ENCODE data around the gene ZSCAN12. TPM values are rescaled to one million over a fixed set of nuclear protein-coding genes. Genes with fewer than 3 reads are reported as not detected.
A peak's percentile ranks its signal among the peaks of the same experiment; 100 is the strongest.

The ZSCAN12 gene
- total RNA-seq, 1 donor from 2014 or later = 14.0 TPM

- Mint-ChIP-seq H3K27ac (no peak overlapping the region), H3K4me1 (peaks cover 21% of the 10 kb centered on the region), H3K27me3 (ENCODE audit: low read depth) (peaks cover 45% of the 10 kb centered on the region), H3K9me3 (no peaks in the 10 kb centered on the region), H3K36me3 (peaks cover 6% of the 10 kb centered on the region), H3K4me3 (no peak overlapping the region)
- no peak for DNase-seq (ENCODE audit: low spot score in 2 of 2, unreplicated experiment in 2 of 2)
- no peak for TF ChIP-seq CTCF (IDR thresholded peaks at IDR 0.05; ENCODE audit: unreplicated experiment)
Observed at GRCh38 chr6:28402197-28402596, 2.6 kb upstream of the ZSCAN12 start.

- Mint-ChIP-seq H3K4me3 (peak overlapping the region; percentile 46), H3K27me3 (ENCODE audit: low read depth) (peaks cover 40% of the 10 kb centered on the region), H3K4me1 (peaks cover 31% of the 10 kb centered on the region), H3K9me3 (no peaks in the 10 kb centered on the region), H3K27ac (no peak overlapping the region), H3K36me3 (peaks cover 13% of the 10 kb centered on the region)
- no peak for DNase-seq (ENCODE audit: low spot score in 2 of 2, unreplicated experiment in 2 of 2)
- no peak for TF ChIP-seq CTCF (IDR thresholded peaks at IDR 0.05; ENCODE audit: unreplicated experiment)
Observed at GRCh38 chr6:28401172-28401571, 1.6 kb upstream of the ZSCAN12 start.

GRCh38 chr6:28400122-28400451 is 540 bp upstream of the ZSCAN12 start:
- peaks cover 36% of the 10 kb centered on the region for H3K27me3 Mint-ChIP-seq (ENCODE audit: low read depth)
- peak overlapping the region; percentile 88 for H3K27ac Mint-ChIP-seq
- H3K4me1 Mint-ChIP-seq = peaks cover 40% of the 10 kb centered on the region
- no peak for TF ChIP-seq CTCF (IDR thresholded peaks at IDR 0.05; ENCODE audit: unreplicated experiment)
- peaks cover 15% of the 10 kb centered on the region for H3K36me3 Mint-ChIP-seq
- H3K4me3 Mint-ChIP-seq = peak overlapping the region; percentile 96
- H3K9me3 Mint-ChIP-seq = no peaks in the 10 kb centered on the region
- DNase-seq (ENCODE audit: low spot score in 2 of 2, unreplicated experiment in 2 of 2) = no peak

- H3K9me3 Mint-ChIP-seq = no peaks in the 10 kb centered on the region
- H3K4me1 Mint-ChIP-seq = peaks cover 47% of the 10 kb centered on the region
- no peak for TF ChIP-seq CTCF (IDR thresholded peaks at IDR 0.05; ENCODE audit: unreplicated experiment)
- peaks cover 1% of the 10 kb centered on the region for H3K27me3 Mint-ChIP-seq (ENCODE audit: low read depth)
- H3K4me3 Mint-ChIP-seq = no peak overlapping the region
- DNase-seq (ENCODE audit: low spot score in 2 of 2, unreplicated experiment in 2 of 2) = no peak
- peaks cover 33% of the 10 kb centered on the region for H3K36me3 Mint-ChIP-seq
- H3K27ac Mint-ChIP-seq = no peak overlapping the region
Observed at GRCh38 chr6:28395918-28396317, 3.6 kb downstream of the ZSCAN12 start.

- no peak overlapping the region for H3K27ac Mint-ChIP-seq
- no peaks in the 10 kb centered on the region for H3K27me3 Mint-ChIP-seq (ENCODE audit: low read depth)
- no peak overlapping the region for H3K4me3 Mint-ChIP-seq
- H3K36me3 Mint-ChIP-seq = peaks cover 46% of the 10 kb centered on the region
- TF ChIP-seq CTCF (IDR thresholded peaks at IDR 0.05; ENCODE audit: unreplicated experiment) = no peak
- no peak for DNase-seq (ENCODE audit: low spot score in 2 of 2, unreplicated experiment in 2 of 2)
- H3K4me1 Mint-ChIP-seq = peaks cover 39% of the 10 kb centered on the region
- H3K9me3 Mint-ChIP-seq = no peaks in the 10 kb centered on the region
Observed at GRCh38 chr6:28393912-28394662, 5.5 kb downstream of the ZSCAN12 start.
